GM21529 (cell line): ENCODE data around the gene RECQL.
"Not testable (repeated sequence)": the region's sequence is repeated elsewhere in the genome, so short reads cannot be mapped to it uniquely, and the experiment has no call there.

ENCODE experiments used
- ATAC-seq: cut with Tn5 transposase; IDR thresholded peaks from one replicate; pipeline ENCODE4 v1.9.1; 2021; ENCODE audit not compliant: unreplicated experiment

Gene RECQL

GRCh38 chr12:21429994-21430393 is 71.4 kb downstream of the RECQL start:
- no peak for ATAC-seq

GRCh38 chr12:21428241-21428640 is 73.2 kb downstream of the RECQL start:
- ATAC-seq: no peak

- not testable (repeated sequence) for ATAC-seq
Measured at GRCh38 chr12:21419009-21419699, 82.3 kb downstream of the RECQL start.
